Measurements from ENCODE around the gene CYP4X1. TPM values are rescaled to one million over a fixed set of nuclear protein-coding genes. Genes with fewer than 3 reads are reported as not detected.
A peak's percentile ranks its signal among the peaks of the same experiment; 100 is the strongest.
"Not testable (repeated sequence)": the region's sequence is repeated elsewhere in the genome, so short reads cannot be mapped to it uniquely, and the experiment has no call there.

CYP4X1 gene
- 0.87 and 5.0 TPM in 2 replicates for total RNA-seq

GRCh38 chr1:47023268-47024140, at the start of gene CYP4X1:
Gene CYP4X1 (plus strand): TSS chr1:47023669. CDS start chr1:47023818, 149 bp downstream.
- peak in 1 of 2 donors; percentile 67 for DNase-seq (ENCODE audit: low read depth in 2 of 2)

GRCh38 chr1:46983166-46983829, 40.2 kb upstream of the CYP4X1 start:
- DNase-seq (ENCODE audit: low read depth in 2 of 2), result no peak

- DNase-seq (ENCODE audit: low read depth in 2 of 2), result no peak
These were observed 39.5 kb upstream of the CYP4X1 start for GRCh38 chr1:46983830-46984586.

- not testable (repeated sequence) for DNase-seq (ENCODE audit: low read depth in 2 of 2)
These were observed 32.9 kb upstream of the CYP4X1 start for GRCh38 chr1:46990541-46990940.

- peak in 1 of 2 donors; percentile 16 for DNase-seq (ENCODE audit: low read depth in 2 of 2)
These were observed 32.2 kb upstream of the CYP4X1 start for GRCh38 chr1:46991083-46991923.

GRCh38 chr1:46996659-46997281, 26.7 kb upstream of the CYP4X1 start:
- no peak for DNase-seq (ENCODE audit: low read depth in 2 of 2)

GRCh38 chr1:47002211-47002610, 21.3 kb upstream of the CYP4X1 start:
- peak in 1 of 2 donors; percentile 11 for DNase-seq (ENCODE audit: low read depth in 2 of 2)

GRCh38 chr1:47003896-47004403, 19.5 kb upstream of the CYP4X1 start:
- DNase-seq (ENCODE audit: low read depth in 2 of 2), result no peak

GRCh38 chr1:47006437-47006836, 17.0 kb upstream of the CYP4X1 start:
- DNase-seq (ENCODE audit: low read depth in 2 of 2), result not testable (repeated sequence)

- DNase-seq (ENCODE audit: low read depth in 2 of 2), result no peak
These were observed 10.2 kb upstream of the CYP4X1 start for GRCh38 chr1:47013293-47013692.

- no peak for DNase-seq (ENCODE audit: low read depth in 2 of 2)
These were observed 2.4 kb upstream of the CYP4X1 start for GRCh38 chr1:47021070-47021469.

- DNase-seq (ENCODE audit: low read depth in 2 of 2), result no peak
These were observed 802 bp downstream of the CYP4X1 start for GRCh38 chr1:47024141-47024801.

GRCh38 chr1:47030170-47030805, 6.8 kb downstream of the CYP4X1 start:
- no peak for DNase-seq (ENCODE audit: low read depth in 2 of 2)

- peak; percentile 18 to 51 for DNase-seq (ENCODE audit: low read depth in 2 of 2)
These were observed 7.6 kb downstream of the CYP4X1 start for GRCh38 chr1:47031059-47031458.

- no peak for DNase-seq (ENCODE audit: low read depth in 2 of 2)
These were observed 8.1 kb downstream of the CYP4X1 start for GRCh38 chr1:47031585-47031984.

- DNase-seq (ENCODE audit: low read depth in 2 of 2), result no peak
These were observed 13.3 kb downstream of the CYP4X1 start for GRCh38 chr1:47036764-47037163.

- no peak for DNase-seq (ENCODE audit: low read depth in 2 of 2)
These were observed 35.9 kb downstream of the CYP4X1 start for GRCh38 chr1:47059376-47059775.

GRCh38 chr1:47067097-47067594, 43.7 kb downstream of the CYP4X1 start, which contains the start of gene CYP4Z1:
Gene CYP4Z1 (plus strand): TSS chr1:47067231. CDS start chr1:47067491, 260 bp downstream.
- DNase-seq (ENCODE audit: low read depth in 2 of 2), result no peak

GRCh38 chr1:47069080-47069479, 45.6 kb downstream of the CYP4X1 start:
- DNase-seq (ENCODE audit: low read depth in 2 of 2), result not testable (repeated sequence)

All from lung microvascular endothelial cell (primary cell).